Thyroid gland (tissue), 4 donors: ENCODE results near the gene MAPK7.

Experiments
- CTCF ChIP-seq, 6 experiments: fragments of 200-600 bp in 3 of 6; fragments of 450-650 bp in 3 of 6; sonication (generic) in 3 of 6; IDR thresholded peaks; one replicate each; pipeline ENCODE4 v1.5.1; 2016 to 2019; ENCODE audit warnings: antibody characterized with exemption in 6 of 6, mild to moderate bottlenecking in 2 of 6, inconsistent platforms in 1 of 6, moderate library complexity in 1 of 6
- POLR2A ChIP-seq, 2 donors: fragments of 450-650 bp; IDR thresholded peaks; one replicate each; pipeline ENCODE4 v1.6.1; 2017; ENCODE audit warnings: antibody characterized with exemption in 2 of 2, mild to moderate bottlenecking in 2 of 2, moderate library complexity in 1 of 2

GRCh38 chr17:19401321-19402010 lies 23.2 kb downstream of the MAPK7 start:
- TF ChIP-seq CTCF (IDR thresholded peaks at IDR 0.05) (no peak), POLR2A (IDR thresholded peaks at IDR 0.05) (no peak)
